Measurements from ENCODE around the gene LACTB.

Gene LACTB

GRCh38 chr15:63114465-63114864, 7.2 kb upstream of the LACTB start:
- DNase-seq (ENCODE audit: extremely low read depth, low read depth), result no peak
- no peak for TF ChIP-seq CTCF (IDR thresholded peaks at IDR 0.05; ENCODE audit: low read depth, low read length)

GRCh38 chr15:63118854-63119253, 2.8 kb upstream of the LACTB start:
- no peak for DNase-seq (ENCODE audit: extremely low read depth, low read depth)
- TF ChIP-seq CTCF (IDR thresholded peaks at IDR 0.05; ENCODE audit: low read depth, low read length), result no peak

- peak; percentile 16 for TF ChIP-seq CTCF (IDR thresholded peaks at IDR 0.05; ENCODE audit: low read depth, low read length)
- DNase-seq (ENCODE audit: extremely low read depth, low read depth), result peak; percentile 54
Measured at GRCh38 chr15:63122002-63122875, 578 bp downstream of the LACTB start.

- no peak for TF ChIP-seq CTCF (IDR thresholded peaks at IDR 0.05; ENCODE audit: low read depth, low read length)
- no peak for DNase-seq (ENCODE audit: extremely low read depth, low read depth)
Measured at GRCh38 chr15:63124506-63124905, 2.8 kb downstream of the LACTB start.

- no peak for TF ChIP-seq CTCF (IDR thresholded peaks at IDR 0.05; ENCODE audit: low read depth, low read length)
- no peak for DNase-seq (ENCODE audit: extremely low read depth, low read depth)
Measured at GRCh38 chr15:63126726-63127125, 5.1 kb downstream of the LACTB start.

GRCh38 chr15:63133786-63134185, 12.1 kb downstream of the LACTB start:
- no peak for TF ChIP-seq CTCF (IDR thresholded peaks at IDR 0.05; ENCODE audit: low read depth, low read length)
- peak; percentile 76 for DNase-seq (ENCODE audit: extremely low read depth, low read depth)

- no peak for DNase-seq (ENCODE audit: extremely low read depth, low read depth)
- TF ChIP-seq CTCF (IDR thresholded peaks at IDR 0.05; ENCODE audit: low read depth, low read length), result no peak
Measured at GRCh38 chr15:63134245-63134985, 12.8 kb downstream of the LACTB start.
